GM18508 (cell line): ENCODE data around the gene RANBP17.

ENCODE experiments used
- ATAC-seq: cut with Tn5 transposase; IDR thresholded peaks from one replicate; pipeline ENCODE4 v1.9.1; 2021; ENCODE audit warnings: moderate number of reproducible peaks; ENCODE audit not compliant: insufficient read depth, unreplicated experiment

Gene RANBP17

GRCh38 chr5:171067540-171068130, 205.8 kb downstream of the RANBP17 start:
- no peak for ATAC-seq

- ATAC-seq, result no peak
Observed at GRCh38 chr5:171074747-171075146, 212.9 kb downstream of the RANBP17 start.

GRCh38 chr5:171080186-171080938, 218.5 kb downstream of the RANBP17 start:
- no peak for ATAC-seq

GRCh38 chr5:171081319-171081718, 219.5 kb downstream of the RANBP17 start:
- ATAC-seq, result no peak

- ATAC-seq, result no peak
Observed at GRCh38 chr5:171092194-171092593, 230.4 kb downstream of the RANBP17 start.

GRCh38 chr5:171093598-171093997, 231.8 kb downstream of the RANBP17 start:
- no peak for ATAC-seq

GRCh38 chr5:171094356-171094755, 232.5 kb downstream of the RANBP17 start:
- ATAC-seq, result no peak

- ATAC-seq, result no peak
Observed at GRCh38 chr5:171102877-171103610, 241.2 kb downstream of the RANBP17 start.

GRCh38 chr5:171107669-171108068, 245.9 kb downstream of the RANBP17 start:
- ATAC-seq, result no peak

- no peak for ATAC-seq
Observed at GRCh38 chr5:171115519-171115918, 253.7 kb downstream of the RANBP17 start.

- no peak for ATAC-seq
Observed at GRCh38 chr5:171116719-171117118, 254.9 kb downstream of the RANBP17 start.

GRCh38 chr5:171120986-171121622, 259.3 kb downstream of the RANBP17 start:
- ATAC-seq, result no peak

GRCh38 chr5:171121638-171122037, 259.8 kb downstream of the RANBP17 start:
- no peak for ATAC-seq

GRCh38 chr5:171122372-171122771, 260.6 kb downstream of the RANBP17 start:
- no peak for ATAC-seq

- ATAC-seq, result no peak
Observed at GRCh38 chr5:171123417-171123816, 261.6 kb downstream of the RANBP17 start.

- ATAC-seq, result no peak
Observed at GRCh38 chr5:171127314-171127713, 265.5 kb downstream of the RANBP17 start.

GRCh38 chr5:171128136-171128535, 266.3 kb downstream of the RANBP17 start:
- ATAC-seq, result no peak

GRCh38 chr5:171129308-171129707, 267.5 kb downstream of the RANBP17 start:
- no peak for ATAC-seq

- no peak for ATAC-seq
Observed at GRCh38 chr5:171131497-171131896, 269.7 kb downstream of the RANBP17 start.

GRCh38 chr5:171137768-171138525, 276.1 kb downstream of the RANBP17 start:
- no peak for ATAC-seq
